ENCODE data around the gene CNDP2. TPM values are rescaled to one million over a fixed set of nuclear protein-coding genes. Genes with fewer than 3 reads are reported as not detected.

The CNDP2 gene
- total and polyA plus RNA-seq, 2 of the 13 experiments (the other 11 are each of a cell fraction or from before 2014, with no cell fraction given): 64.7 to 80.8 TPM

DNA sequence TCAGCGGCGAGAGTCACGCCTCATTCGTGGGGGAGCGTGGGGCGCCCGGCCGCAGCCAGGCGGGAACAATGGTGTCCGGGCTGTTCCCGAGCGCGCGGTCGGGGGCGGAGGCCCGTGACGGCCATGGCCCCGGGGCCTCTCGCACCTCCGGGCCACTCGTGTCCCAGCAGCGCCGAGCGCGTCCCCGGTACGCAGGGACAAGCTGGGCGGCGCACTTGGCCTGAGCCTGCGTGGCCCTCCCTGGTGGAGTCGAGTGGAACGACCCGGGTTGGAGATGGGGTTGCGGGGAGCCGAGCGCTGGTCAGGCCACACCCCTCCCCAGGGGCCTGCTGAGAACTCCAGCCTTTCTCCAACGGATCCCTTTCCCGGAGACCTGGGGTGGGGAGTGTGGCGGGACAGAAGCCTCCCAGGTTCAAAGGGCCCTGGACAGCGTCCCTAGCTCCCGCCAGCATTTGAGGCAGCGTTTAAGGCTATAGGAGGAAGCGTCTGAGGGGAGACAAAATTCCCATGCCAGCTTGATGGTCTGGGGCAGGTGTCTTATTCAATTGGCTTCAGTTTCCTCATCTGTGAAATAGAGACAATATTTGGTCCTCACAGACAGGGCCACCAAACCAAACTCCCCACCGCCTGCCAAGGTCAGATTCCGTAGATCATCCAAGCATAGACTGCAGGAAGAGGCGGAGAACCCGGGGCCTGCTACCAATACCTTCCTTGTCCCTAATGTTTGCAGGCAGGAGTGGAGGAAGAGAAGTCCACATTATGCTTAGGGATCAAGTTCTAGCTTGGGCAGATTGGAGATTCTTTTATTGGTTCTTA is 553 bp downstream of the CNDP2 start (continued):
- TF ChIP-seq SIX4 (CRISPR knock-in tag; IDR thresholded peaks at IDR 0.05): no peak
- no peak; the same call in 1 of the 2 replicates for TF ChIP-seq ZSCAN5A (CRISPR knock-in tag; IDR thresholded peaks at IDR 0.05; ENCODE audit: borderline replicate concordance)
- TF ChIP-seq FOXC1 (CRISPR knock-in tag; IDR thresholded peaks at IDR 0.05; ENCODE audit: borderline replicate concordance): 0 out of 2 replicates have a peak, but pooled peaks have one; percentile 52
- TF ChIP-seq ZNF124 (CRISPR knock-in tag; IDR thresholded peaks at IDR 0.05): no peak; the same call in 1 of the 2 replicates
- peak; percentile 7; the same call in 1 of the 2 replicates for TF ChIP-seq DNMT3B (CRISPR knock-in tag; conservative IDR thresholded peaks at IDR 0.05)
- TF ChIP-seq GMEB2 (CRISPR knock-in tag; IDR thresholded peaks at IDR 0.05; ENCODE audit: low read depth): no peak
- no peak for TF ChIP-seq SIN3B (IDR thresholded peaks at IDR 0.05; ENCODE audit: low read length)
- no peak for TF ChIP-seq MTA3 (CRISPR knock-in tag; IDR thresholded peaks at IDR 0.05)
- no peak for TF ChIP-seq ZNF816 (CRISPR knock-in tag; IDR thresholded peaks at IDR 0.05; ENCODE audit: borderline replicate concordance)
- peak; percentile 10 for TF ChIP-seq ASH2L (IDR thresholded peaks at IDR 0.05; ENCODE audit: insufficient read length, low read depth, low read length)
- no peak for TF ChIP-seq ZNF350 (CRISPR knock-in tag; IDR thresholded peaks at IDR 0.05; ENCODE audit: borderline replicate concordance, low read depth)
- no peak for TF ChIP-seq EHMT2 (IDR thresholded peaks at IDR 0.05; ENCODE audit: borderline replicate concordance, low read depth, low read length)
- TF ChIP-seq TCF12 (IDR thresholded peaks at IDR 0.05): no peak
- peak; percentile 45; the same call in 1 of the 2 replicates for TF ChIP-seq TCF12 (CRISPR knock-in tag; IDR thresholded peaks at IDR 0.05)
- TF ChIP-seq BATF2 (CRISPR knock-in tag; IDR thresholded peaks at IDR 0.05): no peak
- no peak for TF ChIP-seq ZNF83 (CRISPR knock-in tag; IDR thresholded peaks at IDR 0.05; ENCODE audit: borderline replicate concordance)
- peak; percentile 68 for TF ChIP-seq ZNF556 (CRISPR knock-in tag; IDR thresholded peaks at IDR 0.05; ENCODE audit: borderline replicate concordance)
- TF ChIP-seq ZNF574 (CRISPR knock-in tag; IDR thresholded peaks at IDR 0.05): no peak; the same call in 1 of the 2 replicates
- TF ChIP-seq ZKSCAN1 (IDR thresholded peaks at IDR 0.05; ENCODE audit: low read length): no peak; the same call in 1 of the 2 replicates
- no peak for TF ChIP-seq CREB1 (IDR thresholded peaks at IDR 0.05)
- TF ChIP-seq CREB1 (CRISPR knock-in tag; IDR thresholded peaks at IDR 0.05): no peak
- TF ChIP-seq, protein P1, sequence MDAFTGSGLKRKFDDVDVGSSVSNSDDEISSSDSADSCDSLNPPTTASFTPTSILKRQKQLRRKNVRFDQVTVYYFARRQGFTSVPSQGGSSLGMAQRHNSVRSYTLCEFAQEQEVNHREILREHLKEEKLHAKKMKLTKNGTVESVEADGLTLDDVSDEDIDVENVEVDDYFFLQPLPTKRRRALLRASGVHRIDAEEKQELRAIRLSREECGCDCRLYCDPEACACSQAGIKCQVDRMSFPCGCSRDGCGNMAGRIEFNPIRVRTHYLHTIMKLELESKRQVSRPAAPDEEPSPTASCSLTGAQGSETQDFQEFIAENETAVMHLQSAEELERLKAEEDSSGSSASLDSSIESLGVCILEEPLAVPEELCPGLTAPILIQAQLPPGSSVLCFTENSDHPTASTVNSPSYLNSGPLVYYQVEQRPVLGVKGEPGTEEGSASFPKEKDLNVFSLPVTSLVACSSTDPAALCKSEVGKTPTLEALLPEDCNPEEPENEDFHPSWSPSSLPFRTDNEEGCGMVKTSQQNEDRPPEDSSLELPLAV (CRISPR knock-in tag; conservative IDR thresholded peaks at IDR 0.05; ENCODE audit: low read depth): no peak

Data from HepG2 (cell line).